ENCODE results near the gene WSCD1.

Gene WSCD1

DNA sequence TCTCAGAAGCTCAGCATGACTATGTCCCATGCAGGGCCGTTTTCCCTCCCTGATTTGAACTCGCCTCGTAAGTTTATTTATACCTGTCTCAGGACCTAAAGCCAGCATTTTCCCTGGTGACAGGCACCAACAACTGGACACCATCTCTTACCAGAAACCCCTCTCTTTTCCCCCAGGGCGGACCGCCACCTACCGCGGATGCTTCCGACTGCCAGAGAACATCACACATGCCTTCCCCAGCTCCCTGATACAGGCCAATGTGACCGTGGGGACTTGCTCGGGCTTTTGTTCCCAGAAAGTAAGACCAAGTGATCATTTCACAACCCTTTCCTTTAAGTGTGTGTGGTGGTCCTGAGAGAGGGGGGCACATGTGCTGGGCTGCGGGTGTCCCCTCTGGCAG lies 24.7 kb downstream of the WSCD1 start:
- H3K4me1 Mint-ChIP-seq, result peaks cover 67% of the 10 kb centered on the region
- peak overlapping the region in 1 of 3 experiments; percentile 7 for H3K27ac Mint-ChIP-seq
- H3K27me3 Mint-ChIP-seq (ENCODE audit: low read depth), result peaks cover 5% of the 10 kb centered on the region
- peaks cover 8% of the 10 kb centered on the region for H3K36me3 Mint-ChIP-seq (ENCODE audit: low read depth)
- no peaks in the 10 kb centered on the region for H3K9me3 Mint-ChIP-seq
- TF ChIP-seq, protein P1, sequence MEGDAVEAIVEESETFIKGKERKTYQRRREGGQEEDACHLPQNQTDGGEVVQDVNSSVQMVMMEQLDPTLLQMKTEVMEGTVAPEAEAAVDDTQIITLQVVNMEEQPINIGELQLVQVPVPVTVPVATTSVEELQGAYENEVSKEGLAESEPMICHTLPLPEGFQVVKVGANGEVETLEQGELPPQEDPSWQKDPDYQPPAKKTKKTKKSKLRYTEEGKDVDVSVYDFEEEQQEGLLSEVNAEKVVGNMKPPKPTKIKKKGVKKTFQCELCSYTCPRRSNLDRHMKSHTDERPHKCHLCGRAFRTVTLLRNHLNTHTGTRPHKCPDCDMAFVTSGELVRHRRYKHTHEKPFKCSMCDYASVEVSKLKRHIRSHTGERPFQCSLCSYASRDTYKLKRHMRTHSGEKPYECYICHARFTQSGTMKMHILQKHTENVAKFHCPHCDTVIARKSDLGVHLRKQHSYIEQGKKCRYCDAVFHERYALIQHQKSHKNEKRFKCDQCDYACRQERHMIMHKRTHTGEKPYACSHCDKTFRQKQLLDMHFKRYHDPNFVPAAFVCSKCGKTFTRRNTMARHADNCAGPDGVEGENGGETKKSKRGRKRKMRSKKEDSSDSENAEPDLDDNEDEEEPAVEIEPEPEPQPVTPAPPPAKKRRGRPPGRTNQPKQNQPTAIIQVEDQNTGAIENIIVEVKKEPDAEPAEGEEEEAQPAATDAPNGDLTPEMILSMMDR (IDR thresholded peaks at IDR 0.05; ENCODE audit: unreplicated experiment in 3 of 3), result no peak
- H3K4me3 Mint-ChIP-seq, result no peak overlapping the region

DNA sequence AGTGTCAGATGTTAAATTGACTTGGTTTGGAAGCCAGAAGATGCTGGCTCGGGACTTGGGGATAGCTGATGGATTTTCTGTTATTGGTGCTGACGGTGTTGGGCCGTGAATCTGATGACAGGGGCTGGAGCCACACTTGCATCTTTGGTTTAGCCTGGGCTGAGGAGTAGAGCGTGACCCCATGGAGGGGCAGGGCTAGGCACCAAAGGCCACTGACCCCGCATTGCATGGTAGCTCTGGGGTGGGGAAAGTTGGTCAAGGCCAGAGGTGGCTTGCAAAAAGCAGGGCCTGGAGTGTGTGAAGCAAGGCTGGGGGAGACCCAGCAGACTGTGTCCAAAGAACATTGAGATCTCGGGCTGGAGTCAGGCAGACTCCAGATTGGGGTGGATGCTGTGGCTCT lies 25.3 kb downstream of the WSCD1 start:
- Mint-ChIP-seq H3K4me1 (peaks cover 68% of the 10 kb centered on the region), H3K27ac (no peak overlapping the region)

GRCh38 chr17:6096201-6097004 lies 26.2 kb downstream of the WSCD1 start:
- peaks cover 8% of the 10 kb centered on the region for H3K36me3 Mint-ChIP-seq (ENCODE audit: low read depth)
- TF ChIP-seq, protein P1 (IDR thresholded peaks at IDR 0.05; ENCODE audit: unreplicated experiment in 3 of 3), result no peak
- H3K4me1 Mint-ChIP-seq, result peaks cover 62% of the 10 kb centered on the region
- peaks cover 6% of the 10 kb centered on the region for H3K27me3 Mint-ChIP-seq (ENCODE audit: low read depth)
- peak overlapping the region in 1 of 3 experiments; percentile 72 for H3K27ac Mint-ChIP-seq
- no peak overlapping the region for H3K4me3 Mint-ChIP-seq
- no peaks in the 10 kb centered on the region for H3K9me3 Mint-ChIP-seq

More for the DNA sequence above, 25.3 kb downstream of the WSCD1 start:
- H3K9me3 Mint-ChIP-seq, result no peaks in the 10 kb centered on the region
- peaks cover 8% of the 10 kb centered on the region for H3K36me3 Mint-ChIP-seq (ENCODE audit: low read depth)
- H3K27me3 Mint-ChIP-seq (ENCODE audit: low read depth), result peaks cover 5% of the 10 kb centered on the region
- TF ChIP-seq, protein P1 (IDR thresholded peaks at IDR 0.05; ENCODE audit: unreplicated experiment in 3 of 3), result no peak
- no peak overlapping the region for H3K4me3 Mint-ChIP-seq

DNA sequence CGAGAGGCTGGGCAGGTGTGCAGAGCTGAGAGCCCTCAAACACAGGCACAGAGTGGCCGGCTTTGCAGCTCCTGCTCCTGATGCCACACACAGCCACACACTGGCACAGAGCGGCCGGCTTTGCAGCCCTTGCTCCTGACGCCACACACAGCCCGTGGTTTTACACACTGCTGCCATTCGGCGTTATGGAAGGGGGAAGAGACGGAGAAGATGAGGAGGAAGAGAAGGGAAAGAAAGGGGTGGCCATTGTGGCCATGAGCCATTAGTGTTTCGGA lies 26.8 kb downstream of the WSCD1 start:
- no peaks in the 10 kb centered on the region for H3K9me3 Mint-ChIP-seq
- H3K27me3 Mint-ChIP-seq (ENCODE audit: low read depth), result peaks cover 11% of the 10 kb centered on the region
- TF ChIP-seq, protein P1 (IDR thresholded peaks at IDR 0.05; ENCODE audit: unreplicated experiment in 3 of 3), result no peak
- H3K4me3 Mint-ChIP-seq, result no peak overlapping the region
- peaks cover 8% of the 10 kb centered on the region for H3K36me3 Mint-ChIP-seq (ENCODE audit: low read depth)
- H3K4me1 Mint-ChIP-seq, result peaks cover 59% of the 10 kb centered on the region
- H3K27ac Mint-ChIP-seq, result peak overlapping the region in 2 of 3 experiments; percentile 15 to 72

- peaks cover 55% of the 10 kb centered on the region for H3K4me1 Mint-ChIP-seq
- no peaks in the 10 kb centered on the region for H3K9me3 Mint-ChIP-seq
- H3K27ac Mint-ChIP-seq, result peak overlapping the region; percentile 46 to 73 (median 56)
- TF ChIP-seq, protein P1 (IDR thresholded peaks at IDR 0.05; ENCODE audit: unreplicated experiment in 3 of 3), result no peak
- H3K4me3 Mint-ChIP-seq, result no peak overlapping the region
- H3K36me3 Mint-ChIP-seq (ENCODE audit: low read depth), result peaks cover 8% of the 10 kb centered on the region
- peaks cover 17% of the 10 kb centered on the region for H3K27me3 Mint-ChIP-seq (ENCODE audit: low read depth)
These were observed 28.1 kb downstream of the WSCD1 start for GRCh38 chr17:6098050-6098822.
